Fibroblast of lung (primary cell): ENCODE measurements around the gene ANAPC2. TPM values are rescaled to one million over a fixed set of nuclear protein-coding genes. Genes with fewer than 3 reads are reported as not detected.

Experiments
- DNase-seq, 2 donors: peaks; one replicate each; pipeline versions ENCODE4 v3.0.0 to v3.0.0-alpha.2; 2010; ENCODE audit warnings: low read depth in 2 of 2
- H2AFZ ChIP-seq: 2 replicates; pipeline ENCODE4 v1.5.1; 2012; ENCODE audit warnings: low read length, control low read depth, inconsistent platforms
- H3K27ac ChIP-seq: 2 replicates; pipeline ENCODE4 v1.5.1; 2011; ENCODE audit warnings: low read length, control low read depth; ENCODE audit not compliant: insufficient read depth
- H3K27me3 ChIP-seq: 2 replicates; pipeline ENCODE4 v1.5.1; 2011; ENCODE audit warnings: mild to moderate bottlenecking, low read length; ENCODE audit not compliant: control insufficient read depth, insufficient read depth
- H3K36me3 ChIP-seq: 2 replicates; pipeline ENCODE4 v1.5.1; 2011; ENCODE audit warnings: low read length; ENCODE audit not compliant: control insufficient read depth, insufficient read depth
- H3K4me1 ChIP-seq: 2 replicates; pipeline ENCODE4 v1.5.1; 2011; ENCODE audit warnings: low read length; ENCODE audit not compliant: control insufficient read depth, insufficient read depth; ENCODE audit errors: extremely low read depth
- H3K4me2 ChIP-seq: 2 replicates; pipeline ENCODE4 v1.5.1; 2011; ENCODE audit warnings: low read length, control low read depth; ENCODE audit not compliant: insufficient read depth; ENCODE audit errors: extremely low read depth
- H3K4me3 ChIP-seq, 4 experiments: fragments of 200-600 bp in 1 of 4; sonication (generic) in 1 of 4; replicated peaks in 1 of 4; 2 replicates each; pipeline ENCODE4 v1.5.1; 2011 to 2016; ENCODE audit warnings: low read length in 4 of 4, low read depth in 3 of 4, mild to moderate bottlenecking in 3 of 4, control low read depth in 2 of 4, inconsistent platforms in 1 of 4, mixed read lengths in 1 of 4; ENCODE audit not compliant: insufficient read depth in 1 of 4; ENCODE audit errors: control extremely low read depth in 1 of 4
- H3K79me2 ChIP-seq: 2 replicates; pipeline ENCODE4 v1.5.1; 2012; ENCODE audit warnings: mild to moderate bottlenecking, low read length, inconsistent platforms; ENCODE audit not compliant: control insufficient read depth, insufficient read depth
- H3K9ac ChIP-seq: 2 replicates; pipeline ENCODE4 v1.5.1; 2011; ENCODE audit warnings: mild to moderate bottlenecking, low read length, control low read depth; ENCODE audit not compliant: insufficient read depth
- H3K9me3 ChIP-seq: 2 replicates; pipeline ENCODE4 v1.5.1; 2012; ENCODE audit warnings: low read depth, low read length; ENCODE audit not compliant: control insufficient read depth, insufficient read depth
- H4K20me1 ChIP-seq: 2 replicates; pipeline ENCODE4 v1.5.1; 2011; ENCODE audit warnings: low read length; ENCODE audit not compliant: control insufficient read depth, insufficient read depth; ENCODE audit errors: extremely low read depth
- CTCF ChIP-seq, 2 donors: IDR thresholded peaks in 1 of 2; conservative IDR thresholded peaks in 1 of 2; 1 replicate in 1 of 2; 2 replicates in 1 of 2; pipeline ENCODE4 v1.5.1; 2011 to 2012; ENCODE audit warnings: low read length in 2 of 2, control low read depth in 1 of 2, inconsistent platforms in 1 of 2, low read depth in 1 of 2, mild to moderate bottlenecking in 1 of 2
- EZH2 ChIP-seq: IDR thresholded peaks from 2 replicates; pipeline ENCODE4 v1.5.1; 2012; ENCODE audit warnings: low read length, control low read depth, mild to moderate bottlenecking; ENCODE audit errors: missing control alignments
- polyA plus RNA-seq, 2 donors: library from polyadenylated mRNA; depleted of rRNA in 1 of 2; stranded (reverse) in 1 of 2; unstranded in 1 of 2; fragments of >200 nt; gene quantifications; 2 replicates each; pipeline ENCODE4 v1.2.1, GENCODE V29; 2011 to 2012; ENCODE audit warnings: missing spikeins in 1 of 2
- total RNA-seq: library from RNA; depleted of rRNA; stranded (reverse); fragments of >200 nt; gene quantifications from 2 replicates; pipeline ENCODE4 v1.2.1, GENCODE V29; 2014

Gene ANAPC2
- total and polyA plus RNA-seq, 2 donors (not counting 1 experiment from before 2014, with no cell fraction given): 9.1 to 18.0 TPM

- peaks cover 27% of the 10 kb centered on the region for H3K27me3 ChIP-seq
- H4K20me1 ChIP-seq: no peaks in the 10 kb centered on the region
- H3K9me3 ChIP-seq: no peaks in the 10 kb centered on the region
- H3K9ac ChIP-seq: no peak overlapping the region
- no peak overlapping the region for H3K27ac ChIP-seq
- no peaks in the 10 kb centered on the region for H3K4me1 ChIP-seq
- no peak overlapping the region for H2AFZ ChIP-seq
- H3K36me3 ChIP-seq: no peaks in the 10 kb centered on the region
- H3K4me2 ChIP-seq: no peak overlapping the region
- no peak for DNase-seq
- H3K4me3 ChIP-seq: no peak overlapping the region
- TF ChIP-seq EZH2: no peak
- no peak for TF ChIP-seq CTCF (conservative IDR thresholded peaks at IDR 0.05 in 1 of 2, IDR thresholded peaks at IDR 0.05 in 1 of 2; ENCODE audit: low read depth in 1 of 2, low read length in 2 of 2)
- no peaks in the 10 kb centered on the region for H3K79me2 ChIP-seq
Measured at GRCh38 chr9:137141976-137142936, 46.1 kb downstream of the ANAPC2 start.

GRCh38 chr9:137141050-137141810 is 47.1 kb downstream of the ANAPC2 start:
- no peak for DNase-seq
- no peak for TF ChIP-seq EZH2
- no peak for TF ChIP-seq CTCF (conservative IDR thresholded peaks at IDR 0.05 in 1 of 2, IDR thresholded peaks at IDR 0.05 in 1 of 2; ENCODE audit: low read depth in 1 of 2, low read length in 2 of 2)
- Histone ChIP-seq H3K79me2 (no peaks in the 10 kb centered on the region), H3K36me3 (no peaks in the 10 kb centered on the region), H4K20me1 (no peaks in the 10 kb centered on the region), H3K4me1 (no peaks in the 10 kb centered on the region), H2AFZ (no peak overlapping the region), H3K4me2 (no peak overlapping the region), H3K4me3 (no peak overlapping the region), H3K9me3 (no peaks in the 10 kb centered on the region), H3K9ac (no peak overlapping the region), H3K27me3 (peaks cover 29% of the 10 kb centered on the region), H3K27ac (no peak overlapping the region)
